ENCODE data around the gene BCL2L13. TPM values are rescaled to one million over a fixed set of nuclear protein-coding genes. Genes with fewer than 3 reads are reported as not detected.

Gene BCL2L13
- polyA plus RNA-seq, 1 donor (not counting 4 experiments of a cell fraction or from before 2014, with no cell fraction given) = 51.0 TPM

DNA sequence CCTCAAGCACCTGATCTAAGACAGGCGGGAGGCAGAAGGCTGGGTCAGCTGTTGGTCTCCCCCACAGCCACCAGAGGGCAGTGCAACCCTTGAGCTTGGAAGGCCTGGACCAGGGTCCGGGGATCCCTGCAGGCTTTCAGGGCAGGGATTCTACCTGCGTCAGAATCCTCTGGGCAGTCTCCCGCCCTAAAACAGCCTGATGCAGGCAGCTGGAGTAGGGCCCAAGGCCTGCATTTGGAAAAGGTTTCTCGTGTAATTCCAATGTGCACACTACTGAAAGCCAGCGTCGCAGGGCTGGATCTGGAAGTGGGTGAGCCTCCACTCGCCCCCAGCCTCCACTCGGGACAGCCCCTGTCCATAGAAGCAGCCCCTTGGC is 104.0 kb downstream of the BCL2L13 start:
- no peaks in the 10 kb centered on the region for H3K9me1 ChIP-seq (ENCODE audit: control insufficient read depth, extremely low read depth, insufficient read depth, low read length)
- no peak overlapping the region for H3K4me2 ChIP-seq (ENCODE audit: control insufficient read depth, extremely low read depth, insufficient read depth, low read depth, low read length)
- no peak for TF ChIP-seq EZH2 (IDR thresholded peaks at IDR 0.05; ENCODE audit: low read length)
- TF ChIP-seq, protein P1, sequence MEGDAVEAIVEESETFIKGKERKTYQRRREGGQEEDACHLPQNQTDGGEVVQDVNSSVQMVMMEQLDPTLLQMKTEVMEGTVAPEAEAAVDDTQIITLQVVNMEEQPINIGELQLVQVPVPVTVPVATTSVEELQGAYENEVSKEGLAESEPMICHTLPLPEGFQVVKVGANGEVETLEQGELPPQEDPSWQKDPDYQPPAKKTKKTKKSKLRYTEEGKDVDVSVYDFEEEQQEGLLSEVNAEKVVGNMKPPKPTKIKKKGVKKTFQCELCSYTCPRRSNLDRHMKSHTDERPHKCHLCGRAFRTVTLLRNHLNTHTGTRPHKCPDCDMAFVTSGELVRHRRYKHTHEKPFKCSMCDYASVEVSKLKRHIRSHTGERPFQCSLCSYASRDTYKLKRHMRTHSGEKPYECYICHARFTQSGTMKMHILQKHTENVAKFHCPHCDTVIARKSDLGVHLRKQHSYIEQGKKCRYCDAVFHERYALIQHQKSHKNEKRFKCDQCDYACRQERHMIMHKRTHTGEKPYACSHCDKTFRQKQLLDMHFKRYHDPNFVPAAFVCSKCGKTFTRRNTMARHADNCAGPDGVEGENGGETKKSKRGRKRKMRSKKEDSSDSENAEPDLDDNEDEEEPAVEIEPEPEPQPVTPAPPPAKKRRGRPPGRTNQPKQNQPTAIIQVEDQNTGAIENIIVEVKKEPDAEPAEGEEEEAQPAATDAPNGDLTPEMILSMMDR (optimal IDR thresholded peaks at IDR 0.05 in 1 of 3, IDR thresholded peaks at IDR 0.05 in 1 of 3, conservative IDR thresholded peaks at IDR 0.05 in 1 of 3; ENCODE audit: extremely low read depth in 1 of 3, insufficient read depth in 2 of 3, low read length in 3 of 3) = peak; percentile 81 to 95 (median 85)
- dilution Hi-C loops (cut with MboI; ENCODE audit: extremely low pct_ligation_motif_present, low sequenced_read_pairs) = no loop called here
- H2AFZ ChIP-seq (ENCODE audit: control insufficient read depth, low read length) = no peak overlapping the region
- H3K9me3 ChIP-seq (ENCODE audit: control insufficient read depth, low read depth, low read length) = no peaks in the 10 kb centered on the region
- no peak overlapping the region for H3K9ac ChIP-seq (ENCODE audit: control insufficient read depth, extremely low read depth, insufficient read depth, low read length)
- no peaks in the 10 kb centered on the region for H4K20me1 ChIP-seq (ENCODE audit: control insufficient read depth, extremely low read depth, insufficient read depth, low read length)
- DNase-seq (ENCODE audit: low read depth, low spot score) = peak; percentile 17
- H3K79me2 ChIP-seq (ENCODE audit: control insufficient read depth, insufficient read depth, low read length) = no peaks in the 10 kb centered on the region
- H3K4me1 ChIP-seq (ENCODE audit: control insufficient read depth, extremely low read depth, insufficient read depth, low read length) = peaks cover 10% of the 10 kb centered on the region
- H3K27me3 ChIP-seq (ENCODE audit: control insufficient read depth, extremely low read depth, insufficient read depth, low read length) = no peaks in the 10 kb centered on the region
- FAIRE-seq = peak; percentile 57
- peaks cover 0 to 4% of the 10 kb centered on the region in 2 experiments for H3K36me3 ChIP-seq (ENCODE audit: control insufficient read depth in 2 of 2, extremely low read depth in 1 of 2, insufficient read depth in 2 of 2, low read length in 2 of 2)
- H3K4me3 ChIP-seq (ENCODE audit: control insufficient read depth in 2 of 3, extremely low read depth in 1 of 3, insufficient read depth in 2 of 3, low read depth in 1 of 3, low read length in 3 of 3) = no peak overlapping the region
- H3K27ac ChIP-seq (ENCODE audit: control insufficient read depth, insufficient read depth, low read length) = no peak overlapping the region

DNA sequence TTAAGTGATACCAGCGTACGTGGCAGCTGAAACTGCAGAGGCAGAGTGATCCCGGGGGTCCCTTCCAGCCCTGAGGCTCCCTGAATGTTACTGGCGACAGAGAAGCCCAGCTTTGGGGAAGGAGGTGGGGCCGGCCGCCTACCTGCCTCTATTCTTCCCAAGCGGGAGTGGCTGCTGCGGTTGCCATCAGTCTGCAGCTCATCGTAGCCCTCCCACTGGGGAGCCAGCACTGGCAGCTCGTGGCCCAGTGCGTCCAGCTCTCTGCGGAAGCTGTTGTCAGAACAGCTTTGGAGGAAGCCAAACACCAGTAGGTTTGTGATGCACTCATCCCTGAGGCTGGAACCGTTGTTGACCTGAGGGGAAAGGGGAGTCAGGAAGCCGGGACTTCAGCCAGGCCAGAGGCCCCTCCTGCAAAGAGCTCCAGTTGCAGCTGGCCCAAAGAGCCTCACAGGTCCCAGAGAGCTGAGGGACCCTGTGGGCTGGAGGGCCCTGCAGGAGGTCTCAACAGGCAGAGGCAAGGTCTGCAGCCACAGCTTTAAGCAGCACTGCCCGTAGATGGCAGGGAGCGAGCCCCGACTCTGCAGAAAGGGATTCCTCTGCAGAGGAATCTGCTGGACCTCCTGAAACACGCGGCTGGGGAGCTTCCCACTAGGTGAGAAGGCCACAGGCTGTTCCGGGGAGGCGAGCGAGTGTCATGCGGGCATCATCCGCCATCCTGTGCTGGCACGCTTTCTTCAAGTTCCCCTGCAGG is 105.3 kb downstream of the BCL2L13 start:
- no peak for DNase-seq (ENCODE audit: low read depth, low spot score)
- peak overlapping the region; percentile 51 for H3K4me2 ChIP-seq (ENCODE audit: control insufficient read depth, extremely low read depth, insufficient read depth, low read depth, low read length)

More for the DNA sequence above, 105.3 kb downstream of the BCL2L13 start:
- no peaks in the 10 kb centered on the region for H3K9me1 ChIP-seq (ENCODE audit: control insufficient read depth, extremely low read depth, insufficient read depth, low read length)
- FAIRE-seq = no peak
- no peaks in the 10 kb centered on the region for H3K27me3 ChIP-seq (ENCODE audit: control insufficient read depth, extremely low read depth, insufficient read depth, low read length)
- H3K36me3 ChIP-seq (ENCODE audit: control insufficient read depth in 2 of 2, extremely low read depth in 1 of 2, insufficient read depth in 2 of 2, low read length in 2 of 2) = peaks cover 0 to 2% of the 10 kb centered on the region in 2 experiments
- dilution Hi-C loops (cut with MboI; ENCODE audit: extremely low pct_ligation_motif_present, low sequenced_read_pairs) = no loop called here
- H4K20me1 ChIP-seq (ENCODE audit: control insufficient read depth, extremely low read depth, insufficient read depth, low read length) = no peaks in the 10 kb centered on the region
- H3K79me2 ChIP-seq (ENCODE audit: control insufficient read depth, insufficient read depth, low read length) = no peaks in the 10 kb centered on the region
- H3K9me3 ChIP-seq (ENCODE audit: control insufficient read depth, low read depth, low read length) = no peaks in the 10 kb centered on the region
- no peak for TF ChIP-seq EZH2 (IDR thresholded peaks at IDR 0.05; ENCODE audit: low read length)
- TF ChIP-seq, protein P1 (optimal IDR thresholded peaks at IDR 0.05 in 1 of 3, IDR thresholded peaks at IDR 0.05 in 1 of 3, conservative IDR thresholded peaks at IDR 0.05 in 1 of 3; ENCODE audit: extremely low read depth in 1 of 3, insufficient read depth in 2 of 3, low read length in 3 of 3) = no peak
- peaks cover 10% of the 10 kb centered on the region for H3K4me1 ChIP-seq (ENCODE audit: control insufficient read depth, extremely low read depth, insufficient read depth, low read length)
- no peak overlapping the region for H2AFZ ChIP-seq (ENCODE audit: control insufficient read depth, low read length)
- H3K4me3 ChIP-seq (ENCODE audit: control insufficient read depth in 2 of 3, extremely low read depth in 1 of 3, insufficient read depth in 2 of 3, low read depth in 1 of 3, low read length in 3 of 3) = no peak overlapping the region
- no peak overlapping the region for H3K27ac ChIP-seq (ENCODE audit: control insufficient read depth, insufficient read depth, low read length)
- no peak overlapping the region for H3K9ac ChIP-seq (ENCODE audit: control insufficient read depth, extremely low read depth, insufficient read depth, low read length)
